ENCODE measurements around the gene NTRK3.

NTRK3 gene

DNA sequence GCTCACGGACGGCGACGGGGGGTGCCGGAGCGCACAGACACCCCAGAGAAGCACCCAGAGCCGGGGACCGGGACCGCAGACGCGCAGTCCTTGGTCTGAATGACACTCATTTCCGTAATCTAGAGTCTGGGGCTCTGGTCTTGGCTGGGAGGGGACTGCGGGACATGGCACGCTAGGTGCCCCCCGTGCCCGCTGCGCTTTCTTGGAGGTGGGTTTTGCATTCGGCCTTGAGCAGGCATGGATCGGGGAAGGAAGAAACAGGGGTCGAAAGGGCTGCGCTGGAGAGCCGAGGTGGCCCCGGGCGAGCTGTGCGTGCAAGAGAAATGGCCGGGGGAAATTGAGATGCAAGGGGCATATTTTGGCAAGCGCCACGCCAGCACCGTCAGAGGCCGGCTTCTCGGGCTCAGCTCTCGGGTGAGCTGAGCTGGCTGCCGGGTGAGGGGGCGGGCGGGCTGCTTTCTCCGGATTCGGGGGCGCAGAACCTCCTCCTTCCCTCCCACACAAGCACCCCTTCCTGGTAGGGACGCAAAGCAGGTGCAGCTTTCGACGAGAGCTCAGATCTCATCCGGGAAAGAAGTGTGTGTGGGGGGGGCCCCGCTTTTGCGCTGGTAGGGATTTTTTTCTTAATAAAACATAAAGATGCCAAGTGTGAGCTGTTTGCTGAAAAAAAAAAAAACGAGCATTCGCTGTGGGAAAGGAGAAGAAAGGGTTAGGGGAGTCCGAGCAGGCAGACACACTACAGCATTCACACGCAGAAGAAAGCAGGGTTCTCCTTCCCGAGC is 963 bp upstream of the NTRK3 start:
- DNase-seq (ENCODE audit: low spot score): no peak

- DNase-seq (ENCODE audit: low spot score): no peak
Observed at GRCh38 chr15:88255484-88256278, 858 bp downstream of the NTRK3 start.

DNA sequence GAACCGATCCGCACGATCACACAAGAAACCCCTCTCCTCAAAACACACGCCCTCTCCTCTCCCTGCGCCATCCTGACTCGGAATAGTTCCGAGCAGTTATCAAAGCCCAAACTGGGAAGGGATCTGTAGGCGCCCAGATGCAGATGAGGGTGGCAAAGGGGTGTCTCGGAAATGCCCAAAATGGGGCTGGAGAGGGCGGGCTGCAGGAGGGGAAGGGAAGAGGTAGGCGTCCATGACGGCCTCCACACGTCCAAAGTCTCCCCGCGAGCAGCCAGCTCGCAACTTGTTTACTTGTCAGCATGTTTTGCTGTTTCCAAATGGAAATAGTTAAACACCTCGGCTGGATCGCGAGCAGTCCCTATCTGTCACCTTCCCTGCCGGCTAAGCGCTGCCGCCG is 1.5 kb downstream of the NTRK3 start:
- no peak for DNase-seq (ENCODE audit: low spot score)

DNA sequence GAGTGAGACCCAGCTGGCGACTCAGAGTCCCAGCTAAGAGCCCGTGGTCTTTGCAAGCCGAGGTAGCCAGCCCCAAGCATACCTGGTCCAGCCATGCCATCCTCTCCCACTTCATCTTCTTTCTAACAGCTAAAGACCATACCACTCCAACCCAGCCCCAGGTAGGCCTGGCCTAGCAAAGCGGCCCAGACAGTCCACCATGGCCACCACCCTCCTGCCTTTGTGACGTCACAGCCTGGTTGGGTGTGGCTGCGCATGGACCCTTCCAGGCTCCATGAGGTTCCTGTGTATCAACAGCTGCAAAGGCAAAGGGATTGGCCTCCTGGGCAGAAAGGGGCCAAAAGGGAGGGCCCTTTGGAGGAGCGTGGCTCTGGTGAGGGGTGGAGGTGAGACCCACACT is 4.1 kb downstream of the NTRK3 start:
- no peak for DNase-seq (ENCODE audit: low spot score)

GRCh38 chr15:88250826-88251225 is 5.7 kb downstream of the NTRK3 start:
- DNase-seq (ENCODE audit: low spot score): no peak

GRCh38 chr15:88249220-88249619 is 7.3 kb downstream of the NTRK3 start:
- DNase-seq (ENCODE audit: low spot score): no peak

- DNase-seq (ENCODE audit: low spot score): no peak
Observed at GRCh38 chr15:88247914-88248313, 8.6 kb downstream of the NTRK3 start.

GRCh38 chr15:88246666-88247446 is 9.7 kb downstream of the NTRK3 start:
- DNase-seq (ENCODE audit: low spot score): peak; percentile 65

DNA sequence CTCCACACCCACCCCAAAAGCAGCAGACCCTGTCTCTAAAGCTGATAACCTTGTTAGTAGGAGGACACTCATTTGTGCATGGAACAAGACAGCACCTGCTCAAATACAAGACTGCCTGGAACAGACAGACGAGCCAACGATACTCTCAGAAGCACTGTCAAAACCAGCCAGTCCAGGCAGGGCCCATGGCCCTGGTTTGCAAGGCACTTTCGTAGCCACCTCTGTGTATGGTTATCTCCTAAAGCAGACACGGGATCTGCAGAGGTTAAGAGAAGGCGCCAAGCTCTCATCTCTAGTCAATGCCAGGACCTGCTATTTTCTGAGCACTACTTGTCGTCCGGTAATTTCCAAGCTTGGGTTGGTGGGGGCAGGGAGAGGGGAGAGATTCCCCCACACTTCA is 10.5 kb downstream of the NTRK3 start:
- no peak for DNase-seq (ENCODE audit: low spot score)

DNA sequence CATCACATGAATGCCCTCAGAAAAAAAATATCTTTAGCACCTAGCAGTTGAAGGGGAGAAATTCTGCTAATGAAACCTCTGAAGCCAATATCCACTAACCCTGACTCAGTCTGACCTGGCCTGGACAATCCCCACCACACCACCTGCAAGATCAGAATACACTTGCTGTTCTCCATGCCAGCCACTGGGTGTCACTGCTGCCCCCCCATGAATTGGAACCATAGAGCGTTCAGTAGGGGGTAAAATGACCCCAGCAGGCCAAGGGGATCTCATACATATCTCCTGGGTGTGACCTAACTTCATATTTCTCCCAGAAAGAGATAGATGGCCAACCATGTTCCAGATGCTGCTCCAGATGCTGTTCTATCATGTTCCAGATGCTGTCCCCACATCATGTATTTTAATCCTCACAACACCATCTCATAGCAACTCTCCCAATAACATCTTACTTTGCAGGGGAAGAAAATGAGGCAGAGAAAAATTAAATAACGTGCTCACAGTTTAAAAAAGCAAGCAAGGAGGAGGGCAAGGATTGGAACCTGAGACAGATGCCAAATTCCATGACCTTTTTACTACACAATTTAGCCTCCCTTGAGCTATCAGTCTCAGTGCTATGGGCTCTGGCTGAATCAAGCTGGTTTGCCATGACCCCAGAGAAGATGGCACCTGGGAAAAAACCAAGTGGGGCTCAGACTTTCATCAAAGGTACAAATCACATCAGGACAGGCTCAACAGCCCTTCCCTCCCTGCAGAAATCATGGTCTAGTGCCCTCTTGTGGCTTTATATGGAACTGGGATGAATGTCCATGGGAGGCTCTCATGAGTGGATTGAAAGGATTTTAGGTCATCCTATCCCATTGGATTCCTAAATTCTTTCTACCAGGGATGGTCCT is 12.4 kb downstream of the NTRK3 start:
- DNase-seq (ENCODE audit: low spot score): peak; percentile 34

DNA sequence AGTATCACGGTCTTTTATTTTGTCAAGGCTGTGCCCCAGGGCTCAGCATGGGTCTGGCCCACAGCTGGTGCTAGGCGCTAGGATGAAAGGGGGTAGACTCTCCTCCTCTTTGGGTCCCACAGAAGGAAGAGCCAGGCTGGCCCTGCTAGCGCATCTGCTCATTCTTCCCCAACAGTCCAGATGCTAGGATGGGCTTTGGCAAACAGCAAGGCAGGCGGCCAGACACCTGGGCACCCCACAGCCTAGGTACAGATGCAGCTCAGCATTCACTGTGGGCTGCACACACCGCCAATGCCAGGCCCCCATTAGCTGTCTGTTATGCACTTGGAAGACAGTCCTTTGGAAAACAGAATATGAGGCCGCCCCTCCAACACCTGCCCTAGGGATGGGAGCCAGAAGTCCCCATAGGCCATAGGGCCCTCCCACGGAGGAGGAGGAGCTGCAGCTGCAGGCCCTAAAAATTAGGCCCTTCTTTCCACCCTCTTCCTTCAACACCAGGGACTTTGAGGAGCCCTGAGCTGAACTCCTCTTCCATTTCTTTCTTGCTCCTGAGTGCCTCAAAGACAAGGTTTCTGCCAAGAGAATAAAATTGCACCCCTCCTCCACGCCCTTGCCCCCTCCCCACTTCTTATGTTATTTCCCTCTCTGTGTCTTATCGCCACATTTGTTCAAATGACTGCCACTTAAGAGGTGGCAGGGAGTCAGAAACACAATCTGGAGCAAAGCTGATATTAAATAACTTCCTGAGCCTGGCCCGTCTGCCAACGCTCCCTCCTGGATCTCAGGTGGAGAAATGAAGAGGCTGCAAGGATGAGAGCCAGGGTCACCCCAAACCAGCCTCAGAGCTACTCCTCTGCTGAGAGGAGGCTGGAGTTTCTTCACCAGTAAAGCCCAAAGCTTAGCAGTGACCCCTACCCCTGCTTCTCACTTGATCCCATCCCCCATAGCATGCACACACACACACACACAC is 13.7 kb downstream of the NTRK3 start:
- no peak for DNase-seq (ENCODE audit: low spot score)

- DNase-seq (ENCODE audit: low spot score): no peak
Observed at GRCh38 chr15:88241461-88241860, 15.1 kb downstream of the NTRK3 start.

- DNase-seq (ENCODE audit: low spot score): no peak
Observed at GRCh38 chr15:88241060-88241459, 15.5 kb downstream of the NTRK3 start.

DNA sequence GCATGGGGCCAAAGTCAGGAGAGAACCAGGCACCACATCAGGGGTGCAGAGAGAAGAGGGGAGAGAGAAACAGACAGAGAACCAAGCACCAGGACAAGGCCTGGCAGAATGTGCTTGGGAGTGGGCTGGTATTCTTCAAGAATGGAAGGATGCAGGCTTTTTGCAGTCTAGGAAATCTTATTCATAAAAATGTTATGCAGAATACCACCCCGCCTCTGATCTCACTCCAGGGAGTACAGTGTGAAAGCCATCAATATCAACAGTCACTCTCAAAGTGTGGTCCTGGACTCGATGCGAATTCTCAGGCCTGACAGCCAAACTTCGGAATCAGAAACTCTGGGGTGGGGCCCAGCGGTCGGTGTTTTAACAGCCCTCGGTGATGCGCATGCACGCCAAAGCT is 16.9 kb downstream of the NTRK3 start:
- no peak for DNase-seq (ENCODE audit: low spot score)

GRCh38 chr15:88238618-88239430 is 17.7 kb downstream of the NTRK3 start:
- no peak for DNase-seq (ENCODE audit: low spot score)

- DNase-seq (ENCODE audit: low spot score): no peak
Observed at GRCh38 chr15:88234711-88235110, 21.8 kb downstream of the NTRK3 start.

- no peak for DNase-seq (ENCODE audit: low spot score)
Observed at GRCh38 chr15:88233921-88234320, 22.6 kb downstream of the NTRK3 start.

GRCh38 chr15:88232771-88233201 is 23.8 kb downstream of the NTRK3 start:
- DNase-seq (ENCODE audit: low spot score): no peak

DNA sequence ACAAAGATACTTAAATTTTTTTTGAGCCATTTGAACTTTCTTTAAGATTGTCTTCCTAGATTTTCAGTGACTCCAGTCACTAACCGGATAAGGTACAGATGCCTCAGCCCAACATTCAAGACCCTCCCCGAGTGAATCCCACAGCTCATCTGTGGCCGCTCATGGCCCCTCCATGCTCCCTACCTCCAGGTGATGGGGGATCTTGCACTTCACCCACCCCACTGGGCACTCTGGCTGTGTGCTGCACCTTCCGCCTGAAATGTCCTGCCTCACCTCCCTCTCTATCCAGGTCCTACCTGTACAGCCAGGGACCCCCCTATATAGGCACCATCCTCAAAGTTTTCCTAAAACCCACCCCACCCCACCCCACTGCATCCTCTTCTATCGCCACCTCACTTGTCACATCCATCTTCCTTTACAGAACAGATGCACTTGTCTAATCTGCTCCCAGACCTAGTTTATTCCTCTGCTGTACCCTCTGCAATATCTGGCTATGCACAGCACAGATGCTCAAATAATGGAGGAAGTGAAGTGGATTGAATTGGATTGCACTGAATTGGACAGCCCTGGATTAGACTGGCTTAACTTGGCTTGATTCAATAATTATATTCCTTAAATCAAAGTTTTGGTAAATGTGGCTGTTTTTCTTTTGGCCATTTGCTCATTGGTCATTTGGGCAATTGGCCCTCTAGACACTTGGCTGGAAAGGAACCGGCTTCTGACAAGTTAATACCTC is 24.5 kb downstream of the NTRK3 start:
- DNase-seq (ENCODE audit: low spot score): no peak

Data from hematopoietic multipotent progenitor cell treated with erythropoietin and hydrocortisone succinate and interleukin-3 and kit ligand, for 15 days (in vitro differentiated cells).